DLD1 (cell line): ENCODE measurements around the gene EZH2.

ENCODE experiments used
- in situ Hi-C: cut with HindIII; loops from 2 replicates; pipeline ENCODE4 v1.10.0; 2017; ENCODE audit warnings: low sequenced_read_pairs

The EZH2 gene

GRCh38 chr7:148773334-148773733 is 110.8 kb downstream of the EZH2 start:
- in situ Hi-C loops, result no loop called here

DNA sequence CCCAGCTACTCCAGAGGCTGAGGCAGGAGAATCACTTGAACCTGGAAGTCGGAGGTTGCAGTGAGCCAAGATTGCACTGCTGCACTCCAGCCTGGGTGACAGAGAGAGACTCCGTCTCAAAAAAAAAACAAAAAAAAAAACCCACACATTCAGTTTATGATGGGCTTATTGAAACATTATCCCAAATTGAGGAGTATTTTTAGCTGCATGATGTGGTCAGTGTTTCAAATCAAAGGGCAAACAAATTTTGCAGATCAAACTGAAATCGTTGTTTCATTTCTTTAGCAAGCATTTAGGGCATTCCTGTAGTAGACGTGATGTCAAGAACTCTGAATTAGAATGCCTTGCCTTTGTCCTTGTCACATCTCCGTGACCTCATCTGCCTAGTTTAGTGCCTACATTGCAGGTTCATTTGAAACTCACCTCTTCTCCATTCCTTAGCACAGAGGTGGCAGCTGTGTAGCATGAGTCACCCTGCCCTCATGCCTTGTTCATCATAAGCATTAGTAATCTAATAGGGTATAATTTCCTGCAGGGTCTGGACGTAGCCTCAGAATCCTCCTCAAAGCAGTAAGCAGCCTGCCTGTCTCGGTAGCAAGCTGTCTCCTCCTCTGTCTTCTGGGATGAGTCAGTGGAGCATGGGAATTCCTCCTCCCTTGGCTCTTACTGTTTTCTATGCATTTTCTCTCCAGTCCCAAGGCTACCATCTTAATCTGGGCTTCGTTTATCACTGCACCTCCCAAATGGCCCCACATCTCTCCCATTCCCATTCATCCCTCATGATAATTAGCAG is 111.6 kb downstream of the EZH2 start:
- in situ Hi-C loops, result no loop called here

DNA sequence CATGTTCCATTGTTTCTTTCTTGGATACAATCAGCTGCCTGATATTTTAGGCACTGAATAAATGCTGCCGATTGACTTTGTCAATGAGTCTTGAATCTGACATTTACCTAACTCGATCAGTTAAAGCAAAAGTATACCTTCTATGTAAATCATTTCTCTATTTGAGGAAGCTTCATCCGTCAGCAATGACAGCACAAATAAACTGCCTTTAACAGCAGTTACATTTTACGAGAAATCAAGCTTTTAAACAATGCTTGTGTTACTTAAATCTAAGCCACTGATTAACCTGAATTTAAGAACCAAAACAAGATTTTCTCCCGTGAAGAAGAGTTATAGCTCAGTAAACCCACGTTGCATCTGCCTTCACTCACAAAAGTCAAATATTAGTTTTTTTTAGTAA is 114.1 kb downstream of the EZH2 start:
- in situ Hi-C loops, result no loop called here

GRCh38 chr7:148763622-148764021 is 120.5 kb downstream of the EZH2 start:
- in situ Hi-C loops, result no loop called here

DNA sequence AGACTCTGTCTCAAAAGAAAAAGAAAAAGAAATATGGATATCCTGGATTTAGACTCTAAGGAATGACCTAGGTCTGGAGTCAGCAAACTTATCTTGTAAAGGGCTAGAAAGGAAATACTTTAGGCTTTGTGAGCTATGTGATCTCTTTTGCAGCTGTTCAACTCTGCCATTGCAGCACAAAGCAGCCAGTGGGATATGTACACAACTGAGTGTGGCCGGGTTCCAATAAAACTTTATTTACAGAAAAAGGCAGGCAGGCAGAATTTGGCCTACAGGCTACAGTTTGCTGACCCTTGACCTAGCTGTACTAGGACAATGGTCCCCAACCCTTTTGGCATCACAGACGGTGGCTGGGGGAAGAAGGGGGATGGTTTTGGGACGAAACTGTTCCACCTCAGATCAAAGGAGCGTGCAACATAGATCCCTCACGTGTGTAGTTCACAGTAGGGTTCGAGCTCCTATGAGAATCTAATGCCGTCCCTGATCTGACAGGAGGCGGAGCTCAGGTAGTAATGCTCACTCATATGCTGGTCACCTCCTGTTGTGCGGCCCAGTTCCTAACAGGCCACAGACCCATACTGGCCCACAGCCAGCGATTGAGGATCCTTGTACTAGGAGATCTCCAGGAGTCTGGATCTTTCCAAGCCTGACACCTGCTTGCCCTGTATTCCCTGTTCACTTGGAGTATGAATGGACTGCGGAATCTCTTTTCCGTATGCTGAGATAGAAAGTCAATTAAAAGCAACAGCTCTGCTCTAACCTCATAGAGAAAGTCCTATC is 122.4 kb downstream of the EZH2 start:
- in situ Hi-C loops, result no loop called here
